Mesenchymal stem cell (in vitro differentiated cells and primary cell): Measurements from ENCODE around the gene DPP10.
"Not testable (repeated sequence)": the region's sequence is repeated elsewhere in the genome, so short reads cannot be mapped to it uniquely, and the experiment has no call there.

ENCODE experiments used
- DNase-seq: peaks from one replicate; pipeline ENCODE4 v3.0.0-alpha.2; 2013
- H2AFZ ChIP-seq: one replicate; pipeline ENCODE4 v1.6.1; 2013; ENCODE audit warnings: low read depth, mild to moderate bottlenecking, control low read depth, inconsistent platforms, low read length, moderate library complexity
- H2AK5ac ChIP-seq: 2 replicates; pipeline ENCODE4 v1.6.1; 2013; ENCODE audit warnings: low read length, moderate library complexity, mild to moderate bottlenecking, inconsistent platforms; ENCODE audit not compliant: severe bottlenecking
- H2BK120ac ChIP-seq: one replicate; pipeline ENCODE4 v1.6.1; 2013; ENCODE audit warnings: low read depth, mild to moderate bottlenecking, inconsistent platforms, low read length, moderate library complexity
- H2BK12ac ChIP-seq, 2 experiments: one replicate each; pipeline ENCODE4 v1.6.1; 2013; ENCODE audit warnings: inconsistent platforms in 2 of 2, low read length in 2 of 2, mild to moderate bottlenecking in 2 of 2, moderate library complexity in 2 of 2, control low read depth in 1 of 2
- H2BK15ac ChIP-seq: one replicate; pipeline ENCODE4 v1.6.1; 2013; ENCODE audit warnings: mild to moderate bottlenecking, low read depth, inconsistent platforms; ENCODE audit not compliant: poor library complexity, severe bottlenecking
- H2BK5ac ChIP-seq: 2 replicates; pipeline ENCODE4 v1.6.1; 2013; ENCODE audit warnings: low read depth, mild to moderate bottlenecking, low read length, control low read depth, inconsistent platforms; ENCODE audit not compliant: poor library complexity, severe bottlenecking
- H3K14ac ChIP-seq, 2 experiments: one replicate each; pipeline ENCODE4 v1.6.1; 2013; ENCODE audit warnings: inconsistent platforms in 2 of 2, low read length in 2 of 2, control low read depth in 1 of 2, mild to moderate bottlenecking in 1 of 2, moderate library complexity in 1 of 2
- H3K18ac ChIP-seq, 2 experiments: one replicate each; pipeline ENCODE4 v1.6.1; 2013; ENCODE audit warnings: inconsistent platforms in 2 of 2, low read length in 2 of 2, control low read depth in 1 of 2, low read depth in 1 of 2, mild to moderate bottlenecking in 1 of 2
- H3K23ac ChIP-seq, 2 experiments: one replicate each; pipeline ENCODE4 v1.6.1; 2013; ENCODE audit warnings: inconsistent platforms in 2 of 2, low read length in 2 of 2, mild to moderate bottlenecking in 2 of 2, moderate library complexity in 2 of 2, control low read depth in 1 of 2
- H3K27ac ChIP-seq: 2 replicates; pipeline ENCODE4 v1.5.1; 2013; ENCODE audit warnings: mild to moderate bottlenecking, moderate library complexity, low read length, control low read depth, inconsistent platforms; ENCODE audit not compliant: poor library complexity, severe bottlenecking
- H3K27me3 ChIP-seq, 2 experiments: 2 replicates each; pipeline versions ENCODE4 v1.6.1 to v1.7.0; 2013; ENCODE audit warnings: low read length in 2 of 2, mild to moderate bottlenecking in 2 of 2, moderate library complexity in 2 of 2, control low read depth in 1 of 2, inconsistent platforms in 1 of 2; ENCODE audit not compliant: control insufficient read depth in 1 of 2, insufficient read depth in 1 of 2
- H3K36me3 ChIP-seq, 2 experiments: 2 replicates each; pipeline versions ENCODE4 v1.6.1 to v1.7.0; 2013; ENCODE audit warnings: low read length in 2 of 2, control low read depth in 1 of 2, inconsistent platforms in 1 of 2, low read depth in 1 of 2, mild to moderate bottlenecking in 1 of 2; ENCODE audit not compliant: insufficient read depth in 2 of 2, control insufficient read depth in 1 of 2
- H3K4ac ChIP-seq, 2 experiments: one replicate each; pipeline ENCODE4 v1.6.1; 2013; ENCODE audit warnings: inconsistent platforms in 2 of 2, low read length in 2 of 2, mild to moderate bottlenecking in 2 of 2, moderate library complexity in 2 of 2, control low read depth in 1 of 2, low read depth in 1 of 2
- H3K4me1 ChIP-seq: 2 replicates; pipeline ENCODE4 v1.6.1; 2013; ENCODE audit warnings: low read depth, low read length, control low read depth; ENCODE audit not compliant: control insufficient read depth, insufficient read depth
- H3K4me2 ChIP-seq: 2 replicates; pipeline ENCODE4 v1.6.1; 2013; ENCODE audit warnings: low read length, mild to moderate bottlenecking, inconsistent platforms; ENCODE audit not compliant: poor library complexity, severe bottlenecking
- H3K4me3 ChIP-seq, 2 experiments: 2 replicates each; pipeline versions ENCODE4 v1.5.1 to v1.7.0; 2013; ENCODE audit warnings: low read length in 2 of 2, mild to moderate bottlenecking in 2 of 2, control low read depth in 1 of 2, low read depth in 1 of 2; ENCODE audit not compliant: insufficient read depth in 1 of 2
- H3K79me1 ChIP-seq: replicated peaks from 2 replicates; pipeline ENCODE4 v1.6.1; 2013; ENCODE audit warnings: mild to moderate bottlenecking, control low read depth, low read length, inconsistent platforms; ENCODE audit not compliant: poor library complexity, severe bottlenecking
- H3K9ac ChIP-seq: 2 replicates; pipeline ENCODE4 v1.7.0; 2013; ENCODE audit warnings: mild to moderate bottlenecking, low read length, moderate library complexity
- H3K9me3 ChIP-seq: 2 replicates; pipeline ENCODE4 v1.7.0; 2013; ENCODE audit warnings: mild to moderate bottlenecking, low read length; ENCODE audit not compliant: control insufficient read depth
- H4K8ac ChIP-seq: one replicate; pipeline ENCODE4 v1.6.1; 2013; ENCODE audit warnings: inconsistent platforms, mild to moderate bottlenecking, low read length, moderate library complexity
- H4K91ac ChIP-seq: one replicate; pipeline ENCODE4 v1.6.1; 2013; ENCODE audit warnings: mild to moderate bottlenecking, low read length, inconsistent platforms
- WGBS: methylation state at CpG from one replicate; pipeline ENCODE4 v1.1.7; 2013; ENCODE audit warnings: mixed read lengths; 5-methylcytosine and 5-hydroxymethylcytosine counted together

DPP10 gene

DNA sequence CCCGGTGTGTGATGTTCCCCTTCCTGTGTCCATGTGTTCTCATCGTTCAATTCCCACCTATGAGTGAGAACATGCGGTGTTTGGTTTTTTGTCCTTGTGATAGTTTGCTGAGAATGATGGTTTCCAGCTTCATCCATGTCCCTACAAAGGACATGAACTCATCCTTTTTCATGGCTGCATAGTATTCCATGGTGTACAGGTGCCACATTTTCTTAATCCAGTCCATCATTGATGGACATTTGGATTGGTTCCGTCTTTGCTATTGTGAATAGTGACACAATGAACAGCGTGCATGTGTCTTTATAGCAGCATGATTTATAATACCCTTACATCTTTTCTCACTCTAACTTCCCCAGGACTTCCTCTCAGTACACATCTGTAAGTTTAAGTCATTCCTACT is 35.1 kb upstream of the DPP10 start:
- not testable (repeated sequence) for H4K8ac ChIP-seq, DNase-seq, H3K14ac ChIP-seq, H3K23ac ChIP-seq, H3K4me3 ChIP-seq, H2BK5ac ChIP-seq, H2BK120ac ChIP-seq, H2BK15ac ChIP-seq, H3K4ac ChIP-seq, H3K36me3 ChIP-seq, H3K79me1 ChIP-seq, H3K18ac ChIP-seq, H2BK12ac ChIP-seq, H3K27me3 ChIP-seq, H3K27ac ChIP-seq, H3K4me2 ChIP-seq, H3K9ac ChIP-seq, H3K4me1 ChIP-seq, H3K9me3 ChIP-seq, H4K91ac ChIP-seq, H2AFZ ChIP-seq, H2AK5ac ChIP-seq
- 100% methylated on average over 1 of the region's 5 CpGs for WGBS

DNA sequence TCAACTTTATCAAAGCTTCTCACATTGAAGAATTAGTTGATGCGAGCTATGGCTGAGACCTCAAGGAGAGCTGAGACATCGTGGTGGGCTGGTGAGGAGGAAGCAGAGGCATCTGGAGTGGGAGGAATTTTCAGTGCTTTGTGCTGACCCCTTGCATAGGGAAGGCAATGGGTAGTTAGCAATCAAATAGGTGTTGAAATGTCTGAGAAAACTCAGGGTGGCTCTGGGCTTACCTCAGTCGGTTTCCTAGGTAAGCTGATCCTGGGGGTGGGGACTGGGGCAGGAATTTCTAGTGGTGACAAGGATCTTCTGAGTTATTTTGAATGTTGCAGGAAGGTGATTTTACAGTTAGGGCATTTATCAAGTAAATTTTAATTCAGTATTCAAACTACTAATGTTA is 20.7 kb upstream of the DPP10 start:
- Histone ChIP-seq H4K8ac (no peak overlapping the region), H3K4me1 (no peaks in the 10 kb centered on the region)
- 36% methylated on average over 3 of the region's 3 CpGs for WGBS

DNA sequence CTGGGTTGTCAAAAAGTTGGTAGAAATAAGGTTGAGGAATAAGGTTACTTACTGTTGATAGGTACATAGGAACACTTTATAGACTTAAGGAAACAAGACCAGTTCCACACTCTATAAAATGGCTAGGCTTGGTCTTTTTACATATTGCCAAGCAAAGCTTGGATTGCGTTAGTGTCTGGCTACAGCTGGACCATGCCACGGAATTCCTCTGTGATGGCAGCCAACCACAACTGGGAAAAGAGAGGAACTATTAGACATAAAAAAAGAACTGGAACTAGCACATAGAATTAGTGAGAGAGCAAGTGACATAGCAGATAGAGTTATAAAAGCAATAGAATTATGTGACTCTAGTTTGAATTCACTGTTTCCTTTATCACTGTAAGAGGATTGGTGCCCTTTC is 17.7 kb upstream of the DPP10 start:
- H3K27ac ChIP-seq = no peak overlapping the region
- no peak overlapping the region for H2BK120ac ChIP-seq
- no peak overlapping the region for H3K23ac ChIP-seq
- H2AFZ ChIP-seq = no peak overlapping the region
- H3K4me2 ChIP-seq = no peak overlapping the region
- no peak overlapping the region for H3K9ac ChIP-seq
- H3K14ac ChIP-seq = no peak overlapping the region
- no peaks in the 10 kb centered on the region for H3K9me3 ChIP-seq
- no peaks in the 10 kb centered on the region for H3K79me1 ChIP-seq
- H2BK5ac ChIP-seq = no peak overlapping the region
- H4K91ac ChIP-seq = no peak overlapping the region
- H2BK15ac ChIP-seq = no peak overlapping the region
- WGBS = 57% methylated on average over 2 of the region's 2 CpGs
- H3K4ac ChIP-seq = no peak overlapping the region
- H2AK5ac ChIP-seq = no peak overlapping the region
- no peak for DNase-seq
- no peaks in the 10 kb centered on the region for H3K27me3 ChIP-seq
- H3K4me1 ChIP-seq = no peaks in the 10 kb centered on the region
- H3K18ac ChIP-seq = no peak overlapping the region
- H4K8ac ChIP-seq = no peak overlapping the region
- H3K36me3 ChIP-seq = no peaks in the 10 kb centered on the region
- no peak overlapping the region for H2BK12ac ChIP-seq
- H3K4me3 ChIP-seq = no peak overlapping the region

More for the DNA sequence above, 20.7 kb upstream of the DPP10 start:
- no peak overlapping the region for H3K14ac ChIP-seq
- no peak overlapping the region for H3K4me3 ChIP-seq
- no peak overlapping the region for H2BK5ac ChIP-seq
- no peak overlapping the region for H2AK5ac ChIP-seq
- no peak overlapping the region for H4K91ac ChIP-seq
- H3K36me3 ChIP-seq = no peaks in the 10 kb centered on the region
- H3K18ac ChIP-seq = no peak overlapping the region
- H2AFZ ChIP-seq = no peak overlapping the region
- H3K9me3 ChIP-seq = no peaks in the 10 kb centered on the region
- no peaks in the 10 kb centered on the region for H3K27me3 ChIP-seq
- no peak overlapping the region for H3K4ac ChIP-seq
- H3K79me1 ChIP-seq = no peaks in the 10 kb centered on the region
- DNase-seq = no peak
- H3K9ac ChIP-seq = no peak overlapping the region
- H2BK120ac ChIP-seq = no peak overlapping the region
- no peak overlapping the region for H3K27ac ChIP-seq
- no peak overlapping the region for H3K23ac ChIP-seq
- no peak overlapping the region for H2BK12ac ChIP-seq
- no peak overlapping the region for H2BK15ac ChIP-seq
- H3K4me2 ChIP-seq = no peak overlapping the region

DNA sequence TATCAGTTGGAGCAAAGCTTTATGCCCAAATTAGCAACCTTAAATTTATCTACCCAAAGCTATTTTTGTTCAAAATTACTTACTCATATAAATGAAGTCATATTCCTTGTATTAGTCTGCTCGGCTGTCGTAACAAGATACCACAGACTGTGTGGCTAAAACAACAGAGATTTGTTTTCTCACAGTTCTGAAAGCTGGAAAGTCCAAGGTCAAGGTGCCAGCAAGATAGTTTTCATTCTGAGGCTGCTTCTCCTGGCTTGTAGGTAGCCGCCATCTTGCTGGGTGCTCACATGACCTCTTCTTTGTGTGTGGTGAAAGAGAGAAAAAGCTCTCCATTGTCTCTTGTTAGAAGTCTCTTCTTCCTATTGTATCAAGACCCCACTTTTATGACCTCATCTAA is 15.7 kb upstream of the DPP10 start:
- H3K27ac ChIP-seq = no peak overlapping the region
- H4K8ac ChIP-seq = no peak overlapping the region
- H4K91ac ChIP-seq = no peak overlapping the region
- no peak overlapping the region for H2AFZ ChIP-seq
- no peak overlapping the region for H2BK12ac ChIP-seq
- no peak overlapping the region for H2BK15ac ChIP-seq
- no peak overlapping the region for H3K4me2 ChIP-seq
- H3K4me3 ChIP-seq = no peak overlapping the region
- no peak overlapping the region for H3K23ac ChIP-seq
- no peaks in the 10 kb centered on the region for H3K36me3 ChIP-seq
- no peak for DNase-seq
- H3K9ac ChIP-seq = no peak overlapping the region
- no peak overlapping the region for H2BK5ac ChIP-seq
- H3K27me3 ChIP-seq = no peaks in the 10 kb centered on the region
- H3K14ac ChIP-seq = no peak overlapping the region
- no peaks in the 10 kb centered on the region for H3K9me3 ChIP-seq
- no peaks in the 10 kb centered on the region for H3K4me1 ChIP-seq
- no peak overlapping the region for H3K4ac ChIP-seq
- no peak overlapping the region for H2BK120ac ChIP-seq
- 95% methylated on average over 2 of the region's 3 CpGs for WGBS
- no peak overlapping the region for H3K18ac ChIP-seq
- no peak overlapping the region for H2AK5ac ChIP-seq
- H3K79me1 ChIP-seq = no peaks in the 10 kb centered on the region
